GM18526 (cell line): ENCODE measurements around the gene AFF2.

Experiments used
- POLR2A ChIP-seq: IDR thresholded peaks from 3 replicates; pipeline ENCODE4 v1.6.1; 2011; ENCODE audit not compliant: insufficient read length; ENCODE audit errors: extremely low read depth

Gene AFF2

GRCh38 chrX:149036086-149036485, 535.7 kb downstream of the AFF2 start:
- no peak for TF ChIP-seq POLR2A

- TF ChIP-seq POLR2A: no peak
These were observed 537.0 kb downstream of the AFF2 start for GRCh38 chrX:149037281-149037870.

- no peak for TF ChIP-seq POLR2A
These were observed 538.6 kb downstream of the AFF2 start for GRCh38 chrX:149039057-149039456.

- no peak for TF ChIP-seq POLR2A
These were observed 540.6 kb downstream of the AFF2 start for GRCh38 chrX:149040873-149041535.

GRCh38 chrX:149043401-149043800, 543.0 kb downstream of the AFF2 start:
- TF ChIP-seq POLR2A: no peak

GRCh38 chrX:149044471-149044870, 544.1 kb downstream of the AFF2 start:
- TF ChIP-seq POLR2A: no peak

- no peak for TF ChIP-seq POLR2A
These were observed 545.3 kb downstream of the AFF2 start for GRCh38 chrX:149045645-149046210.
